Neuronal stem cell (in vitro differentiated cells): Measurements from ENCODE around the gene COL12A1.

ENCODE experiments used
- DNase-seq: peaks from one replicate; pipeline ENCODE4 v3.0.0-alpha.2; 2013; ENCODE audit warnings: low spot score
- H2AFZ ChIP-seq: one replicate; pipeline ENCODE4 v1.6.1; 2013; ENCODE audit warnings: mild to moderate bottlenecking, low read length, inconsistent platforms
- H2AK5ac ChIP-seq: 2 replicates; pipeline ENCODE4 v1.6.1; 2013; ENCODE audit warnings: low read depth, mild to moderate bottlenecking, inconsistent platforms, low read length, moderate library complexity, mixed read lengths
- H2BK120ac ChIP-seq: 2 replicates; pipeline ENCODE4 v1.6.1; 2013; ENCODE audit warnings: low read depth, mild to moderate bottlenecking, inconsistent platforms, low read length, moderate library complexity, mixed read lengths
- H2BK12ac ChIP-seq: one replicate; pipeline ENCODE4 v1.6.1; 2013; ENCODE audit warnings: low read length, inconsistent platforms
- H2BK15ac ChIP-seq: 2 replicates; pipeline ENCODE4 v1.6.1; 2013; ENCODE audit warnings: mild to moderate bottlenecking, low read length, inconsistent platforms, mixed read lengths
- H2BK5ac ChIP-seq: one replicate; pipeline ENCODE4 v1.6.1; 2013; ENCODE audit warnings: inconsistent platforms, mild to moderate bottlenecking, low read length, moderate library complexity
- H3K14ac ChIP-seq: one replicate; pipeline ENCODE4 v1.6.1; 2013; ENCODE audit warnings: low read length, inconsistent platforms
- H3K18ac ChIP-seq: 2 replicates; pipeline ENCODE4 v1.6.1; 2013; ENCODE audit warnings: low read length, inconsistent platforms
- H3K23ac ChIP-seq: 2 replicates; pipeline ENCODE4 v1.6.1; 2013; ENCODE audit warnings: low read depth, mild to moderate bottlenecking, mixed read lengths, low read length, inconsistent platforms; ENCODE audit not compliant: poor library complexity
- H3K27ac ChIP-seq: replicated peaks from 3 replicates; pipeline ENCODE4 v1.5.1; 2013; ENCODE audit warnings: low read length, inconsistent platforms
- H3K27me3 ChIP-seq, 3 experiments: 2 replicates each; pipeline ENCODE4 v1.6.1; 2013; ENCODE audit warnings: low read length in 3 of 3, mild to moderate bottlenecking in 2 of 3, inconsistent platforms in 1 of 3, low read depth in 1 of 3, mixed read lengths in 1 of 3, moderate library complexity in 1 of 3; ENCODE audit not compliant: control insufficient read depth in 3 of 3, insufficient read depth in 3 of 3
- H3K36me3 ChIP-seq, 2 donors: replicated peaks in 1 of 2; 2 replicates each; pipeline ENCODE4 v1.6.1; 2013; ENCODE audit warnings: low read length in 2 of 2; ENCODE audit not compliant: control insufficient read depth in 2 of 2, insufficient read depth in 2 of 2
- H3K4ac ChIP-seq: 2 replicates; pipeline ENCODE4 v1.6.1; 2013; ENCODE audit warnings: inconsistent platforms, mild to moderate bottlenecking, low read length, moderate library complexity
- H3K4me1 ChIP-seq, 2 donors: 1 replicate in 1 of 2; 2 replicates in 1 of 2; pipeline ENCODE4 v1.6.1; 2013; ENCODE audit warnings: low read length in 2 of 2, low read depth in 1 of 2; ENCODE audit not compliant: control insufficient read depth in 2 of 2, insufficient read depth in 1 of 2
- H3K4me2 ChIP-seq: one replicate; pipeline ENCODE4 v1.6.1; 2013; ENCODE audit warnings: mild to moderate bottlenecking, low read length, inconsistent platforms; ENCODE audit not compliant: insufficient read depth, poor library complexity, severe bottlenecking
- H3K4me3 ChIP-seq, 2 donors: 2 replicates each; pipeline ENCODE4 v1.5.1; 2013; ENCODE audit warnings: low read length in 2 of 2, mild to moderate bottlenecking in 2 of 2, inconsistent platforms in 1 of 2, moderate library complexity in 1 of 2
- H3K79me1 ChIP-seq: one replicate; pipeline ENCODE4 v1.6.1; 2013; ENCODE audit warnings: low read depth, mild to moderate bottlenecking, inconsistent platforms, low read length, moderate library complexity
- H3K9ac ChIP-seq: one replicate; pipeline ENCODE4 v1.6.1; 2013; ENCODE audit warnings: mild to moderate bottlenecking, low read depth, low read length, inconsistent platforms; ENCODE audit not compliant: poor library complexity
- H3K9me3 ChIP-seq, 2 donors: replicated peaks in 1 of 2; 2 replicates each; pipeline versions ENCODE3 to v1.6.1; 2013; ENCODE audit warnings: low read length in 2 of 2, mild to moderate bottlenecking in 2 of 2, inconsistent platforms in 1 of 2, low read depth in 1 of 2, mixed read lengths in 1 of 2, moderate library complexity in 1 of 2; ENCODE audit not compliant: control insufficient read depth in 2 of 2, insufficient read depth in 1 of 2
- H4K8ac ChIP-seq: one replicate; pipeline ENCODE4 v1.6.1; 2013; ENCODE audit warnings: low read depth, mild to moderate bottlenecking, inconsistent platforms, low read length, moderate library complexity
- H4K91ac ChIP-seq: one replicate; pipeline ENCODE4 v1.6.1; 2013; ENCODE audit warnings: low read length, low read depth, mild to moderate bottlenecking, inconsistent platforms; ENCODE audit not compliant: poor library complexity
- WGBS, 2 donors: extraction: QIAGEN DNeasy Blood & Tissue Kit; methylation state at CpG; one replicate each; pipeline ENCODE4 v1.1.7; 2013; ENCODE audit warnings: missing lambda C conversion rate in 2 of 2, mixed read lengths in 1 of 2; ENCODE audit not compliant: insufficient read length in 2 of 2, insufficient replicate concordance in 1 of 2; ENCODE audit errors: extremely low coverage in 2 of 2; 5-methylcytosine and 5-hydroxymethylcytosine counted together

COL12A1 gene

DNA sequence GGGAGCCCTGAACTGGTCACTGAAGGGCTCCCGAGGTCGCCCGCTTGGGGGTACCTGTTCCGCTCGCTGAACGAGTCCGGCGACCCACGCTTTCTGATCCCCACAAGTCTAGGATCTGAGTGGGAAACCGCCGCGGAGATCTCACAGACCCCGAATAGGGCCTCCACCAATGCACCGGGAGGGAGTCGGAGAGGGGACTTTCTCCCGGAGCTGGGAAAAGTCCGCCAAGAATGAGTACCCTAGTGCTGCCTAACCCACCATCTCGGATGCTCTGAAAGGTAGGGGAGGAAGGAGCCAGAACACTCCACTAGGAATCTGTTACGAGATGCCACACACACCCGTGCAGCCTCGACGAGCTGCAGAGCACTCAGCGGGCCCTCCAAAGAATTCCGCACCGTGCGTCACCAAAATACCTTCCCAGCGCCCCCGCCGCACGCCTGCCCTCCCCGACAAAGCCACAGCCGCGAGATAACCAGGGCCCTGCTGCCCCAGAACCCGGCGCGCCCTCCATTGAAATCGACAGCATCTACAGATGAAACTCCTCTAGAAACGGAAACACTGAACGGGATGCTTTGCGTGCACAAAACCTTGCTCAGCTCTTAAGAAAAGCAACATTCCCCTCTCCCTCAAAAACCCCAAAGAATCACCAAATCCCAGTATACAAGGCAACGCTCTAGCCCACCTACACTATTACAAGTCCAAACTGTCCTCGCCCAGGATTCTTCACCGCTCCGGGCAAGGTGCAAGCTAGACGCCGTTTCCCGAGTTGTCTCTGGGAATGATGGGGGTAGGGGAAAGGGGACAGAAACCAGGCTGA is 686 bp downstream of the COL12A1 start:
- Histone ChIP-seq H3K18ac (peak overlapping the region; percentile 32), H2BK5ac (no peak overlapping the region), H2AFZ (peak overlapping the region; percentile 87), H3K36me3 (no peaks in the 10 kb centered on the region), H3K9me3 (no peaks in the 10 kb centered on the region), H3K4me2 (peak overlapping the region; percentile 96), H3K27ac (no peak overlapping the region), H3K27me3 (peaks cover 26 to 94% (median 71%) of the 10 kb centered on the region in 3 experiments), H3K9ac (no peak overlapping the region), H2BK12ac (no peak overlapping the region), H3K23ac (peak overlapping the region; percentile 81), H3K14ac (no peak overlapping the region), H4K91ac (no peak overlapping the region), H3K4ac (no peak overlapping the region), H4K8ac (no peak overlapping the region), H3K79me1 (no peaks in the 10 kb centered on the region), H2BK120ac (no peak overlapping the region), H3K4me3 (peak overlapping the region in 1 of 2 donors; percentile 77), H2AK5ac (no peak overlapping the region), H2BK15ac (no peak overlapping the region), H3K4me1 (peaks cover 5 to 25% of the 10 kb centered on the region in 2 donors)
- peak; percentile 38 for DNase-seq
- WGBS, 2 donors, result no CpG with 5 or more reads among the region's 47 CpGs

DNA sequence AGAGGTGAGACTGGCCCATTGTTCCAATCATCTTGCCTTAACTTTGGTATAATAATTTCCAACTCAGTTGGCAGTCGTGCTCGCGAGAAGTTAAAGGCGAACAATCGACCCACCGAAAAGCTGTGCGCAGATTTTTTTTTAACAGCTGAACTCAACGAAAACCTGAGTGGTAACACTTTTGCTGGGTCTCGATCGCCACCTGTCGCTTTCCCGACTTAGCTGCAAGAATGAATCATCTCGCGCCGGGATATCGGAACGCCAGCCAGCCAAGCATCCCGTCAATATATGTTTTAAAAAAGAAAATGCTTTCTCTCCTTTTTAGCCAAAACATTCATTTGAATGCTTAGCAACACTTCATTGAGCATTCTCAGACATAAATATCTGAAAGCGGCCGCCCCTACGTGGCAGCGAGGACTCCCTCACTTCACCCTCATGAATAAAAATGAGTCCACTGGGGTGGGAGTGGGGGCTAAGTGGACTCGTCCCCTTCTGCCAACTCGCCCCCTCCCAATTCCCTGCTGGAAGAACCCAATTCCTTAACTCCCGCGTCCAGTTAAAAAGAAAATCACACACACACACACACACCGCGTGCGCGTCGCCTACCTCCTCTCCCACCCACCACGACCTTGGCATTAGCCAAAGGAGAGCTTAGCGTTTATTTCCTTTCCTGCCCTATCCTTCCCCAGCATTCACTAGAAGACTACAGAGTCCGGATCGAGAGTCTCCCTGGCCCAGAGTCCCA is 1.5 kb downstream of the COL12A1 start:
- no peak overlapping the region for H2BK12ac ChIP-seq
- H3K27ac ChIP-seq, result no peak overlapping the region
- peak overlapping the region; percentile 96 for H3K4me2 ChIP-seq
- WGBS, 2 donors, result no CpG with 5 or more reads among the region's 35 CpGs
- H3K36me3 ChIP-seq, result no peaks in the 10 kb centered on the region
- no peak overlapping the region for H2BK120ac ChIP-seq
- no peaks in the 10 kb centered on the region for H3K79me1 ChIP-seq
- H2AFZ ChIP-seq, result peak overlapping the region; percentile 87
- no peak overlapping the region for H4K91ac ChIP-seq
- H2BK5ac ChIP-seq, result no peak overlapping the region
- no peak overlapping the region for H2AK5ac ChIP-seq
- peaks cover 26 to 86% (median 71%) of the 10 kb centered on the region in 3 experiments for H3K27me3 ChIP-seq
- no peak overlapping the region for H2BK15ac ChIP-seq
- H3K14ac ChIP-seq, result no peak overlapping the region
- no peak overlapping the region for H3K4ac ChIP-seq
- no peak overlapping the region for H3K9ac ChIP-seq
- no peak overlapping the region for H3K18ac ChIP-seq
- no peak overlapping the region for H4K8ac ChIP-seq
- DNase-seq, result peak; percentile 61
- no peak overlapping the region for H3K23ac ChIP-seq
- H3K9me3 ChIP-seq, result no peaks in the 10 kb centered on the region
- H3K4me1 ChIP-seq, result peaks cover 5 to 25% of the 10 kb centered on the region in 2 donors
- peak overlapping the region in 1 of 2 donors; percentile 77 for H3K4me3 ChIP-seq

- H3K9ac ChIP-seq, result no peak overlapping the region
- no peak overlapping the region for H2AK5ac ChIP-seq
- no peak for DNase-seq
- H3K4me3 ChIP-seq, result no peak overlapping the region
- no peaks in the 10 kb centered on the region for H3K36me3 ChIP-seq
- no CpG with 5 or more reads among the region's 5 CpGs for WGBS, 2 donors
- no peaks in the 10 kb centered on the region for H3K79me1 ChIP-seq
- no peak overlapping the region for H3K27ac ChIP-seq
- H2BK12ac ChIP-seq, result no peak overlapping the region
- no peak overlapping the region for H4K8ac ChIP-seq
- no peak overlapping the region for H4K91ac ChIP-seq
- H2BK5ac ChIP-seq, result no peak overlapping the region
- H2BK15ac ChIP-seq, result no peak overlapping the region
- H3K4me2 ChIP-seq, result no peak overlapping the region
- no peak overlapping the region for H3K14ac ChIP-seq
- H3K18ac ChIP-seq, result no peak overlapping the region
- H2BK120ac ChIP-seq, result no peak overlapping the region
- H3K4ac ChIP-seq, result no peak overlapping the region
- H3K23ac ChIP-seq, result no peak overlapping the region
- no peak overlapping the region for H2AFZ ChIP-seq
- peaks cover 5 to 24% of the 10 kb centered on the region in 2 donors for H3K4me1 ChIP-seq
- peaks cover 26 to 81% (median 70%) of the 10 kb centered on the region in 3 experiments for H3K27me3 ChIP-seq
- no peaks in the 10 kb centered on the region for H3K9me3 ChIP-seq
Observed at GRCh38 chr6:75203721-75204120, 2.1 kb downstream of the COL12A1 start.

DNA sequence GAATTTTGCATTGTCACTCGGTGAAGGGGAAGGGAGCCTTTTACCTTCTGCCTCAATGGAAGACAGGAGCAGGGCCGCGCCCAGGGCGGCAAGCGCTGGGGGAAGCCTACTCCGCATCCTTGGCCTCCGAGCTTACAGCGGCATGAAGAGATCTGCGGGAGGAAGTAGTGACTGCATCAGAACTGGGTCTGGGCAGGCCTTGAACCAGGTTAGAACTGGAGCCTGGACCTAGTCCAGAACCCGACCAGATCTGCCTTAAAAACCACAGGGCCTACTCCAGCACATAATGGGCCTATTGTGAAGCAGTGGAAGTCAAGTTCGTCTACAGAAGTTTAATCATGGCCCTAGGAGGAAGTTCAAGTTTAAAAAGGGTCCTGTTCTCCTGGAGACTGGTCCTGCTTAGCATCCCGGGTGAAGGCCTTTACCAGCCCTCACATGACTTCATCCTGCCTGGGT is 3.1 kb downstream of the COL12A1 start:
- no peak overlapping the region for H2AFZ ChIP-seq
- WGBS, 2 donors, result no CpG with 5 or more reads among the region's 12 CpGs
- H2BK120ac ChIP-seq, result no peak overlapping the region
- H4K8ac ChIP-seq, result no peak overlapping the region
- H3K23ac ChIP-seq, result no peak overlapping the region
- peak overlapping the region; percentile 98 for H3K4me2 ChIP-seq
- H3K18ac ChIP-seq, result no peak overlapping the region
- no peaks in the 10 kb centered on the region for H3K36me3 ChIP-seq
- H4K91ac ChIP-seq, result no peak overlapping the region
- no peak overlapping the region for H3K4me3 ChIP-seq
- H3K27ac ChIP-seq, result no peak overlapping the region
- H3K79me1 ChIP-seq, result no peaks in the 10 kb centered on the region
- H3K4me1 ChIP-seq, result peaks cover 5 to 17% of the 10 kb centered on the region in 2 donors
- no peak overlapping the region for H3K9ac ChIP-seq
- H3K4ac ChIP-seq, result no peak overlapping the region
- no peaks in the 10 kb centered on the region for H3K9me3 ChIP-seq
- peaks cover 23 to 70% (median 60%) of the 10 kb centered on the region in 3 experiments for H3K27me3 ChIP-seq
- H2BK5ac ChIP-seq, result no peak overlapping the region
- H2BK15ac ChIP-seq, result no peak overlapping the region
- DNase-seq, result no peak
- no peak overlapping the region for H2BK12ac ChIP-seq
- no peak overlapping the region for H3K14ac ChIP-seq
- H2AK5ac ChIP-seq, result no peak overlapping the region
